H1 (cell line): ENCODE results near the gene STX2. TPM values are rescaled to one million over a fixed set of nuclear protein-coding genes. Genes with fewer than 3 reads are reported as not detected.

Experiments used
- CTCF ChIA-PET: fragments of 300-600 bp; sonication (Branson Sonifier 250); formaldehyde crosslinking; loops from one replicate; lab custom pipeline; 2021; ENCODE audit not compliant: partially characterized antibody; lab: Charles Lee
- POLR2A ChIA-PET: fragments of 300-600 bp; sonication (Branson Sonifier 250); formaldehyde crosslinking; loops from one replicate; lab custom pipeline; 2021; ENCODE audit warnings: inconsistent platforms; ENCODE audit not compliant: partially characterized antibody; lab: Charles Lee
- DNase-seq, 2 experiments: peaks; one replicate each; pipeline versions ENCODE4 v3.0.0 to v3.0.0-alpha.2; 2010 to 2022; ENCODE audit warnings: low spot score in 2 of 2, low read depth in 1 of 2, mixed read lengths in 1 of 2
- FAIRE-seq: peaks from 2 replicates; lab custom pipeline; 2011; peaks lifted over from hg19 to GRCh38; lab: Jason Lieb, UNC
- H2AFZ ChIP-seq: 2 replicates; pipeline ENCODE4 v1.8.1; 2012; ENCODE audit warnings: low read length, inconsistent platforms
- H2AK5ac ChIP-seq: 2 replicates; pipeline ENCODE4 v1.6.1; 2013; ENCODE audit warnings: low read depth, low read length
- H2BK120ac ChIP-seq: replicated peaks from 2 replicates; pipeline ENCODE3; 2013; ENCODE audit warnings: low read depth, low read length, inconsistent platforms
- H2BK12ac ChIP-seq: 2 replicates; pipeline ENCODE4 v1.6.1; 2013; ENCODE audit warnings: low read depth, low read length
- H2BK15ac ChIP-seq: 2 replicates; pipeline ENCODE4 v1.6.1; 2013; ENCODE audit warnings: low read length
- H2BK20ac ChIP-seq: 2 replicates; pipeline ENCODE4 v1.6.1; 2013; ENCODE audit warnings: low read length
- H2BK5ac ChIP-seq: 2 replicates; pipeline ENCODE4 v1.6.1; 2013; ENCODE audit warnings: low read depth, low read length
- H3K14ac ChIP-seq: 2 replicates; pipeline ENCODE4 v1.6.1; 2013; ENCODE audit warnings: inconsistent platforms; ENCODE audit not compliant: insufficient read length
- H3K18ac ChIP-seq: 2 replicates; pipeline ENCODE4 v1.6.1; 2013; ENCODE audit warnings: low read length; ENCODE audit errors: extremely low read depth
- H3K23ac ChIP-seq: 2 replicates; pipeline ENCODE4 v1.6.1; 2013; ENCODE audit warnings: inconsistent platforms; ENCODE audit not compliant: insufficient read length
- H3K23me2 ChIP-seq: 2 replicates; pipeline ENCODE4 v1.6.1; 2013; ENCODE audit warnings: low read depth, low read length
- H3K27ac ChIP-seq: 2 replicates; pipeline ENCODE4 v1.6.1; 2011; ENCODE audit warnings: low read depth, low read length, inconsistent platforms
- H3K27me3 ChIP-seq, 4 experiments: replicated peaks in 1 of 4; 1 replicate in 1 of 4; 2 replicates in 3 of 4; pipeline versions ENCODE4 v1.6.1 to v1.8.1; 2011 to 2013; ENCODE audit warnings: low read length in 3 of 4, mild to moderate bottlenecking in 3 of 4, inconsistent platforms in 2 of 4, mixed read lengths in 2 of 4, moderate library complexity in 1 of 4; ENCODE audit not compliant: control insufficient read depth in 3 of 4, insufficient read depth in 3 of 4; ENCODE audit errors: extremely low read depth in 1 of 4
- H3K36me3 ChIP-seq, 4 experiments: 2 replicates each; pipeline versions ENCODE4 v1.6.1 to v1.8.1; 2011 to 2013; ENCODE audit warnings: mild to moderate bottlenecking in 4 of 4, low read length in 3 of 4, moderate library complexity in 2 of 4, control low read depth in 1 of 4, inconsistent platforms in 1 of 4; ENCODE audit not compliant: insufficient read depth in 4 of 4, control insufficient read depth in 2 of 4
- H3K4ac ChIP-seq: replicated peaks from 2 replicates; pipeline ENCODE3; 2013; ENCODE audit warnings: low read length, low read depth, mixed read lengths, inconsistent platforms; ENCODE audit not compliant: insufficient read length
- H3K4me1 ChIP-seq, 4 experiments: replicated peaks in 1 of 4; 1 replicate in 1 of 4; 2 replicates in 3 of 4; pipeline versions ENCODE4 v1.6.1 to v1.8.1; 2011 to 2013; ENCODE audit warnings: low read length in 3 of 4, inconsistent platforms in 2 of 4, mixed read lengths in 1 of 4; ENCODE audit not compliant: insufficient read depth in 4 of 4, control insufficient read depth in 3 of 4
- H3K4me2 ChIP-seq, 2 experiments: 2 replicates each; pipeline versions ENCODE4 v1.6.1 to v1.8.1; 2011 to 2013; ENCODE audit warnings: low read depth in 2 of 2, low read length in 2 of 2, control low read depth in 1 of 2, inconsistent platforms in 1 of 2, mild to moderate bottlenecking in 1 of 2; ENCODE audit not compliant: insufficient read depth in 1 of 2
- H3K4me3 ChIP-seq, 4 experiments: fragments of 200-600, 300-600 bp in 1 of 4; sonication (generic), shearing (Covaris generic), sonication (Bioruptor Twin) in 1 of 4; 2 replicates each; pipeline versions ENCODE4 v1.5.1 to v1.8.1; 2011 to 2016; ENCODE audit warnings: low read length in 4 of 4, low read depth in 3 of 4, control low read depth in 2 of 4, inconsistent platforms in 2 of 4, mild to moderate bottlenecking in 2 of 4, mixed read lengths in 1 of 4, moderate library complexity in 1 of 4; ENCODE audit not compliant: insufficient read depth in 2 of 4; ENCODE audit errors: extremely low read depth in 1 of 4
- H3K56ac ChIP-seq: replicated peaks from 2 replicates; pipeline ENCODE3; 2013; ENCODE audit warnings: low read depth, mild to moderate bottlenecking, mixed read lengths, low read length, inconsistent platforms; ENCODE audit not compliant: insufficient read length
- H3K79me1 ChIP-seq: 2 replicates; pipeline ENCODE4 v1.6.1; 2013; ENCODE audit warnings: low read depth, low read length, control low read depth
- H3K79me2 ChIP-seq, 2 experiments: 2 replicates each; pipeline versions ENCODE4 v1.6.1 to v1.8.1; 2012 to 2013; ENCODE audit warnings: low read length in 2 of 2, mild to moderate bottlenecking in 2 of 2, inconsistent platforms in 1 of 2; ENCODE audit not compliant: insufficient read depth in 2 of 2, control insufficient read depth in 1 of 2
- H3K9ac ChIP-seq, 4 experiments: replicated peaks in 1 of 4; 1 replicate in 1 of 4; 2 replicates in 3 of 4; pipeline versions ENCODE4 v1.6.1 to v1.8.1; 2011 to 2013; ENCODE audit warnings: low read depth in 3 of 4, low read length in 3 of 4, control low read depth in 2 of 4, mild to moderate bottlenecking in 2 of 4, moderate library complexity in 2 of 4, inconsistent platforms in 1 of 4; ENCODE audit errors: extremely low read depth in 1 of 4
- H3K9me3 ChIP-seq, 2 experiments: 2 replicates each; pipeline versions ENCODE4 v1.6.1 to v1.8.1; 2012 to 2013; ENCODE audit warnings: mild to moderate bottlenecking in 2 of 2, moderate library complexity in 2 of 2, control low read depth in 1 of 2, inconsistent platforms in 1 of 2, low read depth in 1 of 2, low read length in 1 of 2, mixed read lengths in 1 of 2; ENCODE audit not compliant: insufficient read depth in 2 of 2
- H4K20me1 ChIP-seq, 2 experiments: replicated peaks in 1 of 2; 2 replicates each; pipeline versions ENCODE3 to v1.8.1; 2011 to 2013; ENCODE audit warnings: inconsistent platforms in 2 of 2, low read length in 2 of 2, mild to moderate bottlenecking in 1 of 2; ENCODE audit not compliant: insufficient read depth in 2 of 2, control insufficient read depth in 1 of 2
- H4K5ac ChIP-seq: 2 replicates; pipeline ENCODE4 v1.6.1; 2013; ENCODE audit warnings: low read length, low read depth, mixed read lengths, inconsistent platforms; ENCODE audit not compliant: insufficient read length
- H4K8ac ChIP-seq: 2 replicates; pipeline ENCODE4 v1.8.0; 2013; ENCODE audit warnings: mild to moderate bottlenecking, moderate library complexity, low read length, inconsistent platforms; ENCODE audit not compliant: insufficient read depth; ENCODE audit errors: extremely low read depth
- H4K91ac ChIP-seq: replicated peaks from 2 replicates; pipeline ENCODE3; 2013; ENCODE audit warnings: low read length, mixed read lengths, inconsistent platforms; ENCODE audit not compliant: insufficient read length
- CBX8 ChIP-seq: fragments of 300-800, 300-1000 bp; sonication (generic); IDR thresholded peaks from 2 replicates; pipeline ENCODE4 v1.7.1; 2016; ENCODE audit warnings: low read depth, low read length, borderline replicate concordance
- CEBPB ChIP-seq: IDR thresholded peaks from 2 replicates; pipeline ENCODE4 v1.6.1; 2012; ENCODE audit warnings: low read depth, low read length
- CHD1 ChIP-seq: IDR thresholded peaks from 2 replicates; pipeline ENCODE4 v1.6.1; 2012; ENCODE audit warnings: low read depth, low read length, improper control_type of control experiment
- E2F6 ChIP-seq: IDR thresholded peaks from 2 replicates; pipeline ENCODE4 v1.6.1; 2012; ENCODE audit warnings: inconsistent platforms
- EGR1 ChIP-seq: IDR thresholded peaks from 2 replicates; pipeline ENCODE4 v1.6.1; 2011; ENCODE audit warnings: low read depth, low read length, borderline replicate concordance
- NRF1 ChIP-seq: IDR thresholded peaks from 2 replicates; pipeline ENCODE4 v1.6.1; 2011; ENCODE audit warnings: mild to moderate bottlenecking, low read depth, low read length, improper control_type of control experiment
- PHF8 ChIP-seq: fragments of 200-600 bp; sonication (generic); conservative IDR thresholded peaks from 2 replicates; pipeline ENCODE4 v1.7.1; 2012; ENCODE audit warnings: low read depth, mild to moderate bottlenecking, inconsistent platforms, low read length, moderate library complexity
- RNF2 ChIP-seq: fragments of 200-900, 300-1000 bp; sonication (generic); IDR thresholded peaks from 2 replicates; pipeline ENCODE4 v1.7.1; 2016; ENCODE audit warnings: borderline replicate concordance, low read depth, mild to moderate bottlenecking, antibody characterized with exemption, low read length; ENCODE audit not compliant: poor library complexity, severe bottlenecking; ENCODE audit errors: missing control alignments
- RXRA ChIP-seq: IDR thresholded peaks from 2 replicates; pipeline ENCODE4 v1.6.1; 2011; ENCODE audit warnings: low read depth, mild to moderate bottlenecking, low read length, moderate library complexity; ENCODE audit not compliant: insufficient read depth
- SIRT6 ChIP-seq: IDR thresholded peaks from one replicate; pipeline ENCODE4 v1.7.1; 2012; ENCODE audit warnings: low read length, inconsistent platforms
- SIX5 ChIP-seq: IDR thresholded peaks from 2 replicates; pipeline ENCODE4 v1.6.1; 2011; ENCODE audit warnings: mild to moderate bottlenecking, low read depth, low read length
- SRF ChIP-seq: IDR thresholded peaks from 2 replicates; pipeline ENCODE4 v1.6.1; 2011; ENCODE audit warnings: mild to moderate bottlenecking, low read depth, low read length, moderate library complexity
- TCF12 ChIP-seq: IDR thresholded peaks from 2 replicates; pipeline ENCODE4 v1.6.1; 2011; ENCODE audit warnings: low read depth, mild to moderate bottlenecking, low read length
- ZNF274 ChIP-seq: IDR thresholded peaks from 2 replicates; pipeline ENCODE4 v1.7.0; 2012; ENCODE audit warnings: low read length, borderline replicate concordance; ENCODE audit errors: extremely low read depth
- WGBS, 2 experiments: shearing (Covaris generic) in 1 of 2; methylation state at CpG; one replicate each; pipeline versions ENCODE4 v1.1.6 to v1.1.7; 2013 to 2015; ENCODE audit warnings: low lambda C conversion rate in 2 of 2, mixed read lengths in 2 of 2, inconsistent platforms in 1 of 2, low coverage in 1 of 2, missing lambda C conversion rate in 1 of 2; ENCODE audit not compliant: insufficient replicate concordance in 2 of 2, insufficient coverage in 1 of 2, insufficient read length in 1 of 2; ENCODE audit errors: extremely low coverage in 1 of 2, missing lambda C conversion rate in 1 of 2; 5-methylcytosine and 5-hydroxymethylcytosine counted together
- polyA plus RNA-seq, 7 experiments: library from polyadenylated mRNA; depleted of rRNA in 3 of 7; stranded (reverse) in 5 of 7; unstranded in 2 of 7; fragments of >200 nt in 5 of 7; fragments of 200-250 nt in 2 of 7; gene quantifications; 1 replicate in 5 of 7; 2 replicates in 1 of 7; 4 replicates in 1 of 7; pipeline versions ENCODE4 v1.2.1 to v1.2.3, GENCODE V29; 2011 to 2013; ENCODE audit warnings: missing spikeins in 2 of 7, mixed read lengths in 2 of 7
- total RNA-seq: library from RNA; stranded (reverse); fragmentation: NEBNext Ultra II Directional; extraction: Animal tissue kit (Norgen Biotek cat#: 25700); gene quantifications from 2 replicates; pipeline ENCODE4 v1.2.1, GENCODE V29; 2021

Gene STX2
- total and polyA plus RNA-seq, 2 of the 8 experiments (the other 6 are each of a cell fraction or from before 2014, with no cell fraction given): 20.0 to 26.3 TPM

GRCh38 chr12:130819681-130820080 lies 19.4 kb downstream of the STX2 start:
- ChIA-PET POLR2A (interaction anchor here (0.9 to 1.9 kb wide), 4 partner anchors 8 to 55 kb away, joined by 3 to 5 read pairs (median 3); no protein-coding TSS in a partner anchor), CTCF (interaction anchor here (0.6 to 1.9 kb wide), 15 partner anchors 8 to 169 kb away, joined by 3 to 8 read pairs (median 3); no protein-coding TSS in a partner anchor)
- Histone ChIP-seq H2BK20ac (no peak overlapping the region), H3K4me2 (no peak overlapping the region), H4K5ac (no peak overlapping the region), H3K56ac (no peak overlapping the region), H4K8ac (no peak overlapping the region), H3K9me3 (no peaks in the 10 kb centered on the region), H3K27me3 (no peaks in the 10 kb centered on the region), H3K27ac (no peak overlapping the region), H3K36me3 (peaks cover 2 to 9% (median 5%) of the 10 kb centered on the region in 4 experiments; a peak in 4 of 8 replicates), H3K79me1 (peaks cover 3% of the 10 kb centered on the region; the same call in 1 of the 2 replicates), H2AFZ (no peak overlapping the region), H3K4ac (no peak overlapping the region), H3K4me3 (no peak overlapping the region), H3K18ac (no peak overlapping the region), H3K23me2 (no peaks in the 10 kb centered on the region), H2AK5ac (no peak overlapping the region), H3K23ac (no peak overlapping the region), H4K91ac (no peak overlapping the region), H3K4me1 (peaks cover 0 to 10% (median 10%) of the 10 kb centered on the region in 4 experiments; a peak in 6 of 7 replicates), H3K79me2 (no peaks in the 10 kb centered on the region), H2BK5ac (no peak overlapping the region), H3K9ac (no peak overlapping the region), H3K14ac (no peak overlapping the region), H2BK15ac (no peak overlapping the region), H2BK12ac (no peak overlapping the region), H2BK120ac (no peak overlapping the region), H4K20me1 (peaks cover 0 to 2% of the 10 kb centered on the region in 2 experiments)
- no peak for FAIRE-seq
- 91 to 100% methylated on average over 2 to 12 of the region's 12 CpGs for WGBS, 2 experiments
- no peak for DNase-seq
- no peak for TF ChIP-seq CEBPB
- TF ChIP-seq ZNF274: no peak
- TF ChIP-seq TCF12: no peak
- no peak for TF ChIP-seq NRF1
- no peak for TF ChIP-seq SRF
- TF ChIP-seq PHF8: no peak
- TF ChIP-seq RXRA: no peak
- TF ChIP-seq SIRT6: no peak
- no peak for TF ChIP-seq CBX8
- TF ChIP-seq CHD1: no peak
- no peak for TF ChIP-seq SIX5
- TF ChIP-seq E2F6: no peak
- TF ChIP-seq RNF2: no peak
- TF ChIP-seq EGR1: no peak
